Fibroblast of pulmonary artery (primary cell): ENCODE results near the gene TAF6.

ENCODE experiments used
- DNase-seq: peaks from one replicate; pipeline ENCODE4 v3.0.0-alpha.2; 2010; ENCODE audit warnings: low read depth
- H3K4me3 ChIP-seq: replicated peaks from 2 replicates; pipeline ENCODE4 v1.5.1; 2011; ENCODE audit warnings: low read depth, mild to moderate bottlenecking, control low read depth, low read length, moderate library complexity
- TF ChIP-seq, protein P1 (sequence below): IDR thresholded peaks from 2 replicates; pipeline ENCODE4 v1.5.1; 2011; ENCODE audit warnings: mild to moderate bottlenecking, control low read depth, low read length, inconsistent platforms; ENCODE audit errors: missing control alignments

TAF6 gene

DNA sequence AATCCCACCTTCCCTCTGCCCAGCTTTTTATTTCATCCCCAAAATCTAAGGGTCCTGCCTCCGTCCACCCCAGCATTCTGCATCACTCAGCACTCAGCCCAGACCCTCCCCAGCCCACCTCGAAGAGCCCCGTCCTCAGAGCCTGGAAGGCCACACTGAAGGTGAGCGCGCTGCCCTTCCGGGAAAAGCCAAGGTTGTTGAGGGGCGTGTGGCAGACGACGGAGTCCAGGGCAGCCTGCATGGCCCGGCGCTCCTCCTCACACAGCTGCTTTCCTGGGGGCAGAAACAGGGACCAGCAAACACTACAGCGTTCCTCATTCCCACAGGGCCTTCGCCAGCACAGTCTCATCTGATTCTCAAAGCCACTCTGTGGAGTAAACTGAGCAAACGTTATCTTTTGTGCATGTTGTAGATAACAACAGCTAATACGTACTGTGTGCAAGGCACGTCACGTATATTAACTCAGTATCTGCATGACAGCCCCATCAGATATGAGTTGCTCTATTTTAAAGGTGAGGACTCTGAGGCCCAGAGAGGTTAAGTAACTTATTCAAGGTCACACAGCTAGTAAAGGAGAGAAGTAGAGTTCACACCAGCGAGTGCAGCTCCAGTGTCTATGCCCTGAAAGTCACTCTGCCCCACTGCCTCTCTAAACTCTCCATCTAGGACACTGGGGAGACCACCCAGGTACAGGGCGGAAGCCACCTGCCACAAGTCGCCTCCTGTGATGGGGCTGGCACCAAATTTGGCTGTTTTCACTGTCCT lies 36.6 kb upstream of the TAF6 start:
- no peak overlapping the region for H3K4me3 ChIP-seq
- TF ChIP-seq, protein P1, sequence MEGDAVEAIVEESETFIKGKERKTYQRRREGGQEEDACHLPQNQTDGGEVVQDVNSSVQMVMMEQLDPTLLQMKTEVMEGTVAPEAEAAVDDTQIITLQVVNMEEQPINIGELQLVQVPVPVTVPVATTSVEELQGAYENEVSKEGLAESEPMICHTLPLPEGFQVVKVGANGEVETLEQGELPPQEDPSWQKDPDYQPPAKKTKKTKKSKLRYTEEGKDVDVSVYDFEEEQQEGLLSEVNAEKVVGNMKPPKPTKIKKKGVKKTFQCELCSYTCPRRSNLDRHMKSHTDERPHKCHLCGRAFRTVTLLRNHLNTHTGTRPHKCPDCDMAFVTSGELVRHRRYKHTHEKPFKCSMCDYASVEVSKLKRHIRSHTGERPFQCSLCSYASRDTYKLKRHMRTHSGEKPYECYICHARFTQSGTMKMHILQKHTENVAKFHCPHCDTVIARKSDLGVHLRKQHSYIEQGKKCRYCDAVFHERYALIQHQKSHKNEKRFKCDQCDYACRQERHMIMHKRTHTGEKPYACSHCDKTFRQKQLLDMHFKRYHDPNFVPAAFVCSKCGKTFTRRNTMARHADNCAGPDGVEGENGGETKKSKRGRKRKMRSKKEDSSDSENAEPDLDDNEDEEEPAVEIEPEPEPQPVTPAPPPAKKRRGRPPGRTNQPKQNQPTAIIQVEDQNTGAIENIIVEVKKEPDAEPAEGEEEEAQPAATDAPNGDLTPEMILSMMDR: no peak
- no peak for DNase-seq

DNA sequence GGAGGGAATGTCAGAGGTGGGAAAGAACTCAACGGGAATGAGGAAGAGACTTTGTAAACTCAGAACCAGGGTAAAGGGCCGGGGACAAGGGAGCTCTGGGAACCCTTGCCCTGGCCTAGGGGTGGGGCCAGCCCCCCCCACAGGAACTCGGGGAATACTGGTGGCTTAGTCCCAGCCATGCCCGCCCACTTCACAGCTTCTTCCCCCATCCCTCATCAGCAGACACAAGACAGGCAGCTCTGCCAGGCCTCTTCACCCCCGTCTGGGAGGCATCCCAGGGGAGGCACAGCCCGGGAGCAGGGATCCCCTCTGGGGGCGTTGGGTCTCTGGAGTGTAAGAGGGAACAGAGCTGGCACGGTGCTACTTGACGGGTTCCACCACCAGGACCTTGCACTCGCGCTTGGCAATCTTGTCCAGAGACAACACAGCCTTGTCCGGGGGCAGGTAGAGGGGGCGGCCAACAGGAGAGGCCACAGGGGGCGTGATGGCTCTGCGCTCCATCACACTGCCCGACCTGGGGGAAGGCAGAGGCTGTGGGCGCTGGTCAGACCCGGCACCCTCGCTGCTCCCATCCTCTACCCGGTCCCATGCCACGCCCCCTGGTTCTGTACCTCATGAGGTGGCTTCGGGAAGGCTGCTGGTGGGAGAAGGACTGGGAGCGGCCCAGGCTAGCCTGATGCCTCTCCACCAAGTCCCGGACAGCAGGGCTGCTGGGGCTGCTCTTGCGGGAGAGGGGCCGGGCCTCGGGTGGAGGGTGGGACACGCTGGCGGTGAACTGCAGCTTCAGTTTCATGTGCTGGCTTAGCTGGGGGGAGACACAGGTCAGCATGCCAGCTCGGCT lies 35.7 kb upstream of the TAF6 start:
- H3K4me3 ChIP-seq: no peak overlapping the region
- TF ChIP-seq, protein P1: no peak
- no peak for DNase-seq

DNA sequence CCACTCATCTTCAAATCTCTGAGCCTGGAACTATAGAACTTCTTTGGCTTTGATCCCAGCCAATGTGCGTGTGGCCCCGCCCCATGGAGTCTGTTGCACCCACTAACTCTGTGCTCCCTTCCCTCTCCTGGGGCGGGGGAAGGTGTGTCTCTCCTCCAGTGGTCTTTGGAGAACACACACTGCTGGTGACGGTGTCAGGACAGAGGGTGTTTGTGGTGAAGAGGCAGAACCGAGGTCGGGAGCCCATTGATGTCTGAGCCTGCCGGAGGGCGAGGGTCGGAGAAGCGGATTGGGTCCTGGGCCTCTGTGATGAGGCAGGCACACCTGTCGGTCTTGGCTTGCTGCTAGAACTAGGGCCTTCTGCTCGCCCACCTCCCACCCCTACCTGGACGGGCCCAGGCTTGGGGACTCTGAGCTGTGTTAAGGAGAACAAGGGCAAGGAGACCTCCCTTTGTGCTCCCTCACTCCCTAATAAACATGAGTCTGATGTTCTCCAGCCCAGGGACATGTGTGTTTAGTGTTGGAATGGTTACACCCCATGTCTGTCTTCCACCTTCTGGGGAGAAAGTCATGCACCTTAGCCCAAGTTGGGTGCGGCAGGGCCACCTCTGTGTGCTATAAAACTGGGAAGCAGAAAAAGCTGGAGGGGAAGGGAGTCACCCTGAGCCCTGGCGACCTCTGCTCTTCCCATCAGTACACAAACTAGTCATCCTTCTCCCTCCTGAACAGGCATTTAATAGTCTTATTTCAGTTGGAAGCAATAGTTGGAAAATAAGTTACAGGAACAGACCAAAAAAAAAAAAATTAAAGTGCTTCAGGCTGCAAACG lies 34.8 kb upstream of the TAF6 start:
- H3K4me3 ChIP-seq: no peak overlapping the region
- TF ChIP-seq, protein P1: no peak
- no peak for DNase-seq

DNA sequence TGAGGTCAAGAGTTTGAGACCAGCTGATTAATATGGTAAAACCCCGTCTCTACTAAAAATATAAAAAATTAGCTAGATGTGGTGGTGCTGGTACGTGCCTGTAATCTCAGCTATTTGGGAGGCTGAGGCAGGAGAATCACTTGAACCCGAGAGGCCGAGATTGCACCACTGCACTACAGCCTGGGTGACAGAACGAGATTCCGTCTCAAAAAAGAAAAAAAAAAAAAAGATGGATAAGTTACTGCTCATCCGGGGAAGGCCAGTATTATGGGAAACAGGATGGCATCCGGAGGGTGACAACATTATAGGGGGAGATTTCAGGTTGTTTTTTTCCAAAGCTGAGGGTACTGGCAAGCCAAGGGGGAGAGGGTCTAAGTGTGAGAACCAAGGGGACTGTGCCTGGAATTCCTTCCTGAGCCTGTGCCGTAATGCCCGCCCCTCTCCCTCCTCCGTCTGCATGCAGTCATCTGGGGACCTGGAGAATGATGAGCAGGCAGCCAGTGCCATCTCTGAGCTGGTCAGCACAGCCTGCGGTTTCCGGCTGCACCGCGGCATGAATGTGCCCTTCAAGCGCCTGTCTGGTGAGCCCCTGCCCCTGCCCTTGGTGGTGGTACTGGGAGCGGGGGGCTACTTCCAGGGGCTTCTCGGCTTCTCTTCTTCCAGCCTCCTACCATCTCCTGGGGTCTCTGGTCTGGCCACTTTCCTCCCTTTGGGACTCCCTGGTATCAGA lies 33.9 kb upstream of the TAF6 start:
- TF ChIP-seq, protein P1: no peak
- H3K4me3 ChIP-seq: no peak overlapping the region
- DNase-seq: no peak

DNA sequence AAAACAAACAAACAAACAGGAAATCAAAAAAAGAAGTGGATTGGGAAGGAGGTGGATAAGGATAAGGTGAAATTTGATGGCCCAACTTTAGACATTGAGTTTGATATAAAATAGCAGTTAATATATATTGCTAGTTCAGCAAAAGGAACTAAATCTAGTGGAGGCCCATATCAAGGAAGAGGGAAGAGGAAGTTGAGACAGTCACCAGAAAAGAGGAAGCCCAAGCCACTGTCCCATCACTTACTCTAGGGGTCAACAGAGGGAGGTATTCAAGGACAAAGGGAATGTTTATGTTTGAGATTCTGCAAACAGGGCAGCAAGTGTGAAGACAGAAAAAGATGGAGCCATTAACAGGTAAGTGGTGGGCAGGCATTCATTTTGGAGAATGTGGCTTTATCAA lies 33.2 kb upstream of the TAF6 start:
- no peak for DNase-seq

More for the DNA sequence above, 33.2 kb upstream of the TAF6 start:
- TF ChIP-seq, protein P1: no peak
- no peak overlapping the region for H3K4me3 ChIP-seq
